LNCAP (cell line): ENCODE results near the gene CFAP54.

Source experiments
- TF ChIP-seq, protein P1 (sequence below): fragments of 450-650 bp; IDR thresholded peaks from 2 replicates; pipeline ENCODE4 v1.5.1; 2017; ENCODE audit warnings: mild to moderate bottlenecking

Gene CFAP54

DNA sequence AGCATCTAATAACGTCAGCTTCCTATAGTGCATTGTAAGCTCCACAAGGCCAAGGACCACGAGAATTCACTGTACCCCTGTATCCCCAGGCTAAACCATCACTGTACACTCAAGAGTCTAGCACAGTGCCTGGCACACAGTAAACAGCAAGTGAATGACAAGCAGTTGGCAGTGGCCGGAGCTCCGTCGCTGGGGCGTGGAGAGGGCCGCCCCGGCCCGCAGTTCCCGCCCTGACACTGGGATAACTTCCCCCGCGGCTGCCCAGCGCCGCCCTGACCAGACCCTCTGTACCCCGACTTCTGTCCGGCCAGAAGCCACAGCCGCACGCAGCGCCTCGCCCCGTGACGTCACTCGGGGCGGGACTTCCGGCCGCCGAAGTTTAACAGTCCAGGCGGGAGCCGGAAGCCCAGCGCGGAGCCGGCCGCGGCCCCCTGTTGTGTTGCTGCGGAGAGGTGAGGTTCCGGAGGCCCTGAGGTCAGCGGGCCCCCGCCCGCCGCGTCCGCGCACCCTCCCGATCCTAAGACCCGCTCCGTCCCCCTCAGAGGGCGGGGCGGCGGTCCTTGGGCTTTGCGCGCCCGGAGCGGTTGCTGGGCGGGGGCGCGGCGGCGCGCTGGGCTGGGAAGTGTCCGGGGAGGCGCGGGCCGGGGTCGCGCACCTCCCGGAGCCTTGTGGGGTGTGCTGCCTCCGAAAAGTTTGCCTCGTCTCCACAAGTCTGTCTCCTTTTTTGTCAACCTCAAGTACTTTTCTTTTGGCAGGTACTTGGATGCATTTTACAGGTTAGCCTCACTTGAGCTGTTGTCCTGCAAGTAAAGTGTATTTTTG, 417.7 kb downstream of the CFAP54 start, which contains the start of gene NEDD1:
Gene NEDD1 (plus strand): TSS at position 409 of the 822 bp plus-strand sequence. CDS start 2,503 bp downstream, outside the sequence.
- TF ChIP-seq, protein P1, sequence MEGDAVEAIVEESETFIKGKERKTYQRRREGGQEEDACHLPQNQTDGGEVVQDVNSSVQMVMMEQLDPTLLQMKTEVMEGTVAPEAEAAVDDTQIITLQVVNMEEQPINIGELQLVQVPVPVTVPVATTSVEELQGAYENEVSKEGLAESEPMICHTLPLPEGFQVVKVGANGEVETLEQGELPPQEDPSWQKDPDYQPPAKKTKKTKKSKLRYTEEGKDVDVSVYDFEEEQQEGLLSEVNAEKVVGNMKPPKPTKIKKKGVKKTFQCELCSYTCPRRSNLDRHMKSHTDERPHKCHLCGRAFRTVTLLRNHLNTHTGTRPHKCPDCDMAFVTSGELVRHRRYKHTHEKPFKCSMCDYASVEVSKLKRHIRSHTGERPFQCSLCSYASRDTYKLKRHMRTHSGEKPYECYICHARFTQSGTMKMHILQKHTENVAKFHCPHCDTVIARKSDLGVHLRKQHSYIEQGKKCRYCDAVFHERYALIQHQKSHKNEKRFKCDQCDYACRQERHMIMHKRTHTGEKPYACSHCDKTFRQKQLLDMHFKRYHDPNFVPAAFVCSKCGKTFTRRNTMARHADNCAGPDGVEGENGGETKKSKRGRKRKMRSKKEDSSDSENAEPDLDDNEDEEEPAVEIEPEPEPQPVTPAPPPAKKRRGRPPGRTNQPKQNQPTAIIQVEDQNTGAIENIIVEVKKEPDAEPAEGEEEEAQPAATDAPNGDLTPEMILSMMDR: no peak

DNA sequence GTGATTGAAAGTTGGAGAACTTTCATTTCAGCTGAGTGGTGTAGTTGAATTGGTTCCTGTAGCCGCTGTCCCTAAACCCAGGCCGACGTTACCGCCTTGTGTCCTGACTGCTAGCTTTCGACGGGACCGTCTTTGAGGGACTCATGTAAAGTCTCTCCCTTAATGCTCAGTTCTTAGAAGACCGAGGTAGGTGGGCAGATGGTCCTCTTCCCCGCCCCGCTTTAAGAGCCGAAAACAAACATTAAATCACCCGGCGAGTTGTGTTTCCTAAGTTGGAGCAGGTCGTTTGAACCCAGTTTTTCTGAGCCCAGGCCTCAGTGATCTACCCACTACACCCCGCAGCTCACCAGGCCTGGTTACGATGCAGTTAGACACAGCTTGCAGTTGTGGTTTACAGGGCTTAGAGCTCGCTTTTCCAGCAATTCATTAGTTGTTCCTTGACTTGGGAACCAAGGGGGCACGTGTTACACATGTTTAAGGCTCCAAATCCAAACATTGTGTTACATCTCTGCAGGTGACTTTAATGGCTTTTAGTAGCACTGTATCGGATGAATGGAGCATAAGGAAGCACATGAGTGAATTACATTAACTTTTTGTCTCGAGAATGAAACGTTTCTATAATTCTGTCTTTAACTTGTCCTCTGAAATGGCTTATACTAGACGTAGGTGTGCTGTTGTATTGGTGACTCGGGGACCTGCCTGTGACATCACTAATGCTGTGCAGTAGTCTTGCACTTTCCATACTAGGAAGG, 418.5 kb downstream of the CFAP54 start:
- TF ChIP-seq, protein P1: no peak

DNA sequence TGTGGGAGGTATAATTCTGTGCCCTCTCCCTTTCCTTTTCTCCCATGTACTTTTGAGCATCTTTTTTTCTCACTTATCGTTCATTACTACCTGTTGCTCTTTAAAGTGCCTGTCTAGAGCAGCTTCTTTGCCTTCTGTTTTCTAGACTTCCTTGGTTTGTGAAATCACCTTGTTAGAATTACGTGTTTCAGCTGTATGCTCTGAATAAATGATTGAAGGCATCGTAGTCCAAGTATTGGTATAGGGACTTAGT, 419.0 kb downstream of the CFAP54 start:
- TF ChIP-seq, protein P1: no peak

DNA sequence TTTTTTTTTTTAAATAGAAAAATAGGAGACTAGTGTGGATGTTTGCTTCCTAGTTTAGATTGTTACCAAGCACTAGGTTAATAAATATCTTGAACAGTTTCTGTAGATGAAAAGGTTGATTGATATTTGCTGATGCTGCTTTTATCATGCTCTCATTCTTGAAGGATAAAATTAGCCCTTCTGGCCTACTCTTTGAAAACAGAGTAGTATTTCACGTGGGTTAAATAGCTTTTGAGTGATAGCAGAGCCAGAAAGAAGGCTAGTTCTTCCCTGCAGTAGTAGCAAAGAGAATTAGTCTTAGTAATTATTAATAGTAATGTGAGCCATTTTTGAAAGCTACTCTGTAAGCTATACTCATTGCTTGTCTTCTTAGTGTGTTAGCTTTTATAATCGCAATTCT, 422.9 kb downstream of the CFAP54 start:
- TF ChIP-seq, protein P1: no peak

DNA sequence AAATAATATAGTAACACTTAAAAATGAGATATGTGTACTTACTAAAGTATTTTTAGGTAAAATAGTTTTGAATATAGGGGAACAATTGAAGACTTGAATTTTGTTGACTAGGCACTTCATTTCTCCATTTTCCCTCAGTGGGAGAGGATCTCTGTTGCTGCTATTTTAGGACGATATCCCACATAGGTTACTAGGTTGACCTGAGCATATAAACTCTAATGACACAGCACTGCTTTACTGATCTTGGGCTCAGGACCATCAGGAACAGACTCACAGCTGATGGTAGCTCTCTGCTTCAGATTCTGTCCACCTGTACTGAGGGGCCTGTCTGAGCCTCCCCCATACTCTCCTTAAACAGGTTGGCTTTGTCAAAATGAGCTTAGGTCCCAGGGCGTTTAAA, 423.6 kb downstream of the CFAP54 start:
- TF ChIP-seq, protein P1: no peak

DNA sequence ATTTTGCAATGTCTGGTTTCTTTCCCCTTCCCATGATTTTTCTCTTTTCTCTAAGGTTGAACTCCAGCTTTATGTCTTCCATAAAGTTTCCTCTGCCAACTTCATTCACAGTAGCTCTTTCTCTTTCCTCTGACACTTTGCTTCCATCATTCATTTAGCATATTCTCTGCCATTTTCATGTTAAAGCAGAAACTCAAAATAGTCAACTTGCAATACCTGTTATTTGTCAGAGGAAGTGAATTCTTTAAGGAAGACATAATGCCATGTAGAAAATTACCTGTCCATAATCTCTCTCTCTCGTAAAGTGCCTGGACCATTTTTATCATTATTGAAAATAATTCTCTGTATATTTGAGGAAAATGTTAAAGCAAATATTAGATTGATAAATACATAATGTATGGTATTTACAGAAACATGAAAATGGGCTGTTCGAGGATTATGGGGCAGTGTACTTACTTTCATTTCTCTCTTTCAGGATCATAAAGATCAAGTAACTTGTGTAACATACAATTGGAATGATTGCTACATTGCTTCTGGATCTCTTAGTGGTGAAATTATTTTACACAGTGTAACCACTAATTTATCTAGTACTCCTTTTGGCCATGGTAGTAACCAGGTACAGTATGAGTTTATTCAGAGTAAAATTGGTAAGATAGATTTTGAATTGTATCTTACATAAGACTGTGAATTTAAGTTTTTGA, 430.3 kb downstream of the CFAP54 start:
- TF ChIP-seq, protein P1: no peak
